ENCODE measurements around the gene RBM4B. TPM values are rescaled to one million over a fixed set of nuclear protein-coding genes. Genes with fewer than 3 reads are reported as not detected.

RBM4B gene
- total and polyA plus RNA-seq, 2 of the 13 experiments (the other 11 are each of a cell fraction or from before 2014, with no cell fraction given) = 25.8 to 32.4 TPM

DNA sequence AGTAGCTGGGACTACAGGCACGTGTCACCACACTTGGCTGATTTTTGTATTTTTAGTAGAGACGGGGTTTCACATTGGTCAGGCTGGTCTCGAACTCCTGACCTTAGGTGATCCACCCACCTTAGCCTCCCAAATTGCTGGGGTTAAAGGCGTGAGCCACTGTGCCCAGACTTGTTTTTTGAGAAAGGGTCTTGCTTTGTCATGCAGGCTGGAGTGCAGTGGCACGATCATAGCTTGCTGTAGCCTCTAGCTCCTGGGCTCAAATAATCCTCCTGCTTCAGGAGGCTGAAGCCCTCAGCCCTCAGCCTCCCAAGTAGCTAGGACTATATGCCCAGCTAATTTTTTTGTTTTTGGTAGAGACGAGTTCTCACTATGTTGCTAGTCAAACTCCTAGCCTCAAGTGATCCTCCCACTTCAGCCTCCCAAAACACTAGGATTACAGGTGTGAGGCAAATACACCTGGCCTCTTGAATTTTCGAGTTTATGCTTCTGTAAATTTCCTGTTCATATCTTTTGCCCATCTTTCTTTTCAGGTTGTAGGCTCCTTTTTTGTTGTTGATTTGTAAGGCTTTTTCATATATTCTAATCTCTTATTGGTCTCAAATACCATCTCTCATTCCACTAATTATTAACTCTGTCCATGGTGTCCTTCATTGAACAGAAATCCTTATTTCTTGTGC is 3.4 kb upstream of the RBM4B start:
- H2AFZ ChIP-seq (ENCODE audit: low read length) = no peak overlapping the region
- H3K27me3 ChIP-seq (ENCODE audit: control insufficient read depth in 1 of 2, insufficient read depth in 2 of 2, low read length in 2 of 2) = no peaks in the 10 kb centered on the region; a peak in 1 of 5 replicates
- H3K9me3 ChIP-seq (ENCODE audit: low read length) = no peaks in the 10 kb centered on the region
- peaks cover 12% of the 10 kb centered on the region for H3K79me2 ChIP-seq (ENCODE audit: insufficient read depth, low read length)
- no TSS peak for BruUV-seq (replicated peaks)
- H3K27ac ChIP-seq (ENCODE audit: extremely low read length, insufficient read depth, low read length) = no peak overlapping the region
- 72% methylated on average over 7 of the region's 7 CpGs for WGBS (ENCODE audit: low lambda C conversion rate)
- ChIA-PET CTCF (ENCODE audit: low intra/inter-chr PET ratio, low total read pairs) (no interaction called here), POLR2A (no interaction called here)
- no peak overlapping the region for H3K9ac ChIP-seq (ENCODE audit: insufficient read depth, low read depth, low read length)
- DNase-seq (ENCODE audit: low spot score) = no peak
- no peak overlapping the region for H3K4me3 ChIP-seq (replicated peaks in 1 of 3; ENCODE audit: insufficient read depth in 1 of 3, low read depth in 2 of 3, low read length in 3 of 3)
- no peak overlapping the region for H3K4me2 ChIP-seq (ENCODE audit: low read depth, low read length)
- H3K4me1 ChIP-seq (ENCODE audit: insufficient read depth, low read length) = peaks cover 12% of the 10 kb centered on the region
- ATAC-seq = no peak
- intact Hi-C loops (cut with micrococcal nuclease; ENCODE audit: unreplicated experiment) (no loop called here), in situ Hi-C loops (cut with HindIII; ENCODE audit: extremely low pct_ligation_motif_present, low pct_unique_long_range_greater_than_20kb) (no loop called here)
- no peak for FAIRE-seq
- H3K36me3 ChIP-seq (replicated peaks in 1 of 2; ENCODE audit: control insufficient read depth in 1 of 2, insufficient read depth in 2 of 2, low read length in 2 of 2) = peaks cover 1 to 4% of the 10 kb centered on the region in 2 experiments; a peak in 1 of 5 replicates
- H4K20me1 ChIP-seq (ENCODE audit: insufficient read depth, low read length) = no peaks in the 10 kb centered on the region
- TF ChIP-seq, protein P1, sequence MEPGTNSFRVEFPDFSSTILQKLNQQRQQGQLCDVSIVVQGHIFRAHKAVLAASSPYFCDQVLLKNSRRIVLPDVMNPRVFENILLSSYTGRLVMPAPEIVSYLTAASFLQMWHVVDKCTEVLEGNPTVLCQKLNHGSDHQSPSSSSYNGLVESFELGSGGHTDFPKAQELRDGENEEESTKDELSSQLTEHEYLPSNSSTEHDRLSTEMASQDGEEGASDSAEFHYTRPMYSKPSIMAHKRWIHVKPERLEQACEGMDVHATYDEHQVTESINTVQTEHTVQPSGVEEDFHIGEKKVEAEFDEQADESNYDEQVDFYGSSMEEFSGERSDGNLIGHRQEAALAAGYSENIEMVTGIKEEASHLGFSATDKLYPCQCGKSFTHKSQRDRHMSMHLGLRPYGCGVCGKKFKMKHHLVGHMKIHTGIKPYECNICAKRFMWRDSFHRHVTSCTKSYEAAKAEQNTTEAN (CRISPR knock-in tag; conservative IDR thresholded peaks at IDR 0.05) = no peak
- TF ChIP-seq GFI1 (CRISPR knock-in tag; IDR thresholded peaks at IDR 0.05; ENCODE audit: borderline replicate concordance) (no peak), HMG20B (CRISPR knock-in tag; conservative IDR thresholded peaks at IDR 0.05) (no peak), ZNF7 (CRISPR knock-in tag; IDR thresholded peaks at IDR 0.05) (no peak), EHMT2 (IDR thresholded peaks at IDR 0.05; ENCODE audit: borderline replicate concordance, low read depth, low read length) (no peak), MIER2 (CRISPR knock-in tag; IDR thresholded peaks at IDR 0.05) (no peak), BRD4 (CRISPR knock-in tag; IDR thresholded peaks at IDR 0.05) (no peak), KMT2B (CRISPR knock-in tag; IDR thresholded peaks at IDR 0.05) (no peak), ZNF737 (CRISPR knock-in tag; IDR thresholded peaks at IDR 0.05; ENCODE audit: borderline replicate concordance) (no peak)
- TF ChIP-seq, protein P2, sequence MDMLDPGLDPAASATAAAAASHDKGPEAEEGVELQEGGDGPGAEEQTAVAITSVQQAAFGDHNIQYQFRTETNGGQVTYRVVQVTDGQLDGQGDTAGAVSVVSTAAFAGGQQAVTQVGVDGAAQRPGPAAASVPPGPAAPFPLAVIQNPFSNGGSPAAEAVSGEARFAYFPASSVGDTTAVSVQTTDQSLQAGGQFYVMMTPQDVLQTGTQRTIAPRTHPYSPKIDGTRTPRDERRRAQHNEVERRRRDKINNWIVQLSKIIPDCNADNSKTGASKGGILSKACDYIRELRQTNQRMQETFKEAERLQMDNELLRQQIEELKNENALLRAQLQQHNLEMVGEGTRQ (IDR thresholded peaks at IDR 0.05; ENCODE audit: low read depth, low read length) = no peak
- TF ChIP-seq, protein P2 (CRISPR knock-in tag; IDR thresholded peaks at IDR 0.05; ENCODE audit: borderline replicate concordance) = no peak
- TF ChIP-seq, protein P3, sequence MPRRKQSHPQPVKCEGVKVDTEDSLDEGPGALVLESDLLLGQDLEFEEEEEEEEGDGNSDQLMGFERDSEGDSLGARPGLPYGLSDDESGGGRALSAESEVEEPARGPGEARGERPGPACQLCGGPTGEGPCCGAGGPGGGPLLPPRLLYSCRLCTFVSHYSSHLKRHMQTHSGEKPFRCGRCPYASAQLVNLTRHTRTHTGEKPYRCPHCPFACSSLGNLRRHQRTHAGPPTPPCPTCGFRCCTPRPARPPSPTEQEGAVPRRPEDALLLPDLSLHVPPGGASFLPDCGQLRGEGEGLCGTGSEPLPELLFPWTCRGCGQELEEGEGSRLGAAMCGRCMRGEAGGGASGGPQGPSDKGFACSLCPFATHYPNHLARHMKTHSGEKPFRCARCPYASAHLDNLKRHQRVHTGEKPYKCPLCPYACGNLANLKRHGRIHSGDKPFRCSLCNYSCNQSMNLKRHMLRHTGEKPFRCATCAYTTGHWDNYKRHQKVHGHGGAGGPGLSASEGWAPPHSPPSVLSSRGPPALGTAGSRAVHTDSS (CRISPR knock-in tag; conservative IDR thresholded peaks at IDR 0.05) = no peak
- TF ChIP-seq, protein P4, sequence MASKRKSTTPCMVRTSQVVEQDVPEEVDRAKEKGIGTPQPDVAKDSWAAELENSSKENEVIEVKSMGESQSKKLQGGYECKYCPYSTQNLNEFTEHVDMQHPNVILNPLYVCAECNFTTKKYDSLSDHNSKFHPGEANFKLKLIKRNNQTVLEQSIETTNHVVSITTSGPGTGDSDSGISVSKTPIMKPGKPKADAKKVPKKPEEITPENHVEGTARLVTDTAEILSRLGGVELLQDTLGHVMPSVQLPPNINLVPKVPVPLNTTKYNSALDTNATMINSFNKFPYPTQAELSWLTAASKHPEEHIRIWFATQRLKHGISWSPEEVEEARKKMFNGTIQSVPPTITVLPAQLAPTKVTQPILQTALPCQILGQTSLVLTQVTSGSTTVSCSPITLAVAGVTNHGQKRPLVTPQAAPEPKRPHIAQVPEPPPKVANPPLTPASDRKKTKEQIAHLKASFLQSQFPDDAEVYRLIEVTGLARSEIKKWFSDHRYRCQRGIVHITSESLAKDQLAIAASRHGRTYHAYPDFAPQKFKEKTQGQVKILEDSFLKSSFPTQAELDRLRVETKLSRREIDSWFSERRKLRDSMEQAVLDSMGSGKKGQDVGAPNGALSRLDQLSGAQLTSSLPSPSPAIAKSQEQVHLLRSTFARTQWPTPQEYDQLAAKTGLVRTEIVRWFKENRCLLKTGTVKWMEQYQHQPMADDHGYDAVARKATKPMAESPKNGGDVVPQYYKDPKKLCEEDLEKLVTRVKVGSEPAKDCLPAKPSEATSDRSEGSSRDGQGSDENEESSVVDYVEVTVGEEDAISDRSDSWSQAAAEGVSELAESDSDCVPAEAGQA (IDR thresholded peaks at IDR 0.05; ENCODE audit: low read depth) = no peak
- TF ChIP-seq, protein P4 (CRISPR knock-in tag; IDR thresholded peaks at IDR 0.05; ENCODE audit: borderline replicate concordance) = no peak

Data from HepG2 (cell line).